ENCODE results near the gene MRGPRD.

DNA sequence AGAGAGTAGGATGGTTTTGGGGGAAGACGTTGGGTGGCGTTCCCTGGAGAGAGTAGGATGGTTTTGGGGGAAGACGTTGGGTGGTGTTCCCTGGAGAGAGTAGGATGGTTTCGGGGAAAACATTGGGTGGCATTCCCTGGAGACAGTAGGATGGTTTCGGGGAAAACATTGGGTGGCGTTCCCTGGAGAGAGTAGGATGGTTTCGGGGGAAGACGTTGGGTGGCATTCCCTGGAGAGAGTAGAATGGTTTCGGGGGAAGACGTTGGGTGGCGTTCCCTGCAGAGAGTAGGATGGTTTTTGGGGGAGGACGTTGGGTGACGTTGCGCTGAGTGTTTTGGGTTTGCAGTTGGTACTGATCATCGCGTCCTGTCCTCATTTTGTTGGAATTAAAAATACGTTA is 48.9 kb downstream of the MRGPRD start:
- no peak for TF ChIP-seq CTCF (IDR thresholded peaks at IDR 0.05; ENCODE audit: low read depth, low read length, missing input control)
- TF ChIP-seq TAF1 (conservative IDR thresholded peaks at IDR 0.05), result no peak
- no peak for TF ChIP-seq SP1 (IDR thresholded peaks at IDR 0.05)
